Measurements from ENCODE around the gene USP11. TPM values are rescaled to one million over a fixed set of nuclear protein-coding genes. Genes with fewer than 3 reads are reported as not detected.
A peak's percentile ranks its signal among the peaks of the same experiment; 100 is the strongest.

Gene USP11
- total and polyA plus RNA-seq, 3 donors from 2014 or later: 113 to 185 (median 128) TPM

- Histone ChIP-seq H3K27ac (peak overlapping the region; percentile 19 to 59), H3K36me3 (ENCODE audit: low read depth, missing control alignments) (no peaks in the 10 kb centered on the region), H3K27me3 (no peaks in the 10 kb centered on the region), H3K4me1 (peaks cover 5% of the 10 kb centered on the region), H3K4me3 (no peak overlapping the region), H3K9me3 (no peaks in the 10 kb centered on the region)
- intact Hi-C loops (cut with DNase I; ENCODE audit: low total_unique reads): no loop called here
- no peak for DNase-seq
- WGBS, 2 donors: 77 to 83% methylated on average over 4 to 6 of the region's 7 CpGs
- TF ChIP-seq CTCF (IDR thresholded peaks at IDR 0.05) (no peak), POLR2A (IDR thresholded peaks at IDR 0.05) (no peak)
Measured at GRCh38 chrX:47266643-47267042, 33.8 kb downstream of the USP11 start.

GRCh38 chrX:47272013-47272408, 39.2 kb downstream of the USP11 start:
- Histone ChIP-seq H3K36me3 (ENCODE audit: low read depth, missing control alignments) (no peaks in the 10 kb centered on the region), H3K4me1 (peaks cover 1% of the 10 kb centered on the region), H3K27ac (no peak overlapping the region), H3K27me3 (no peaks in the 10 kb centered on the region), H3K4me3 (no peak overlapping the region), H3K9me3 (no peaks in the 10 kb centered on the region)
- no peak for DNase-seq
- intact Hi-C loops (cut with DNase I; ENCODE audit: low total_unique reads): no loop called here
- TF ChIP-seq POLR2A (IDR thresholded peaks at IDR 0.05) (no peak), CTCF (IDR thresholded peaks at IDR 0.05) (no peak)
- 40 to 57% methylated on average over 1 to 2 of the region's 2 CpGs for WGBS, 2 donors

- intact Hi-C loops (cut with DNase I; ENCODE audit: low total_unique reads): no loop called here
- H3K36me3 ChIP-seq (ENCODE audit: low read depth, missing control alignments): no peaks in the 10 kb centered on the region
- no peaks in the 10 kb centered on the region for H3K27me3 ChIP-seq
- WGBS, 2 donors: 73% methylated on average over 7 of the region's 7 CpGs; no CpG with 5 or more reads in 1 of the 2 donors
- H3K27ac ChIP-seq: no peak overlapping the region
- TF ChIP-seq POLR2A (IDR thresholded peaks at IDR 0.05): no peak
- no peak for TF ChIP-seq CTCF (IDR thresholded peaks at IDR 0.05)
- no peak for DNase-seq
- no peaks in the 10 kb centered on the region for H3K9me3 ChIP-seq
- no peak overlapping the region for H3K4me3 ChIP-seq
- no peaks in the 10 kb centered on the region for H3K4me1 ChIP-seq
Measured at GRCh38 chrX:47273011-47273730, 40.4 kb downstream of the USP11 start.

GRCh38 chrX:47278691-47279090, 45.9 kb downstream of the USP11 start:
- intact Hi-C loops (cut with DNase I; ENCODE audit: low total_unique reads): no loop called here
- H3K36me3 ChIP-seq (ENCODE audit: low read depth, missing control alignments): no peaks in the 10 kb centered on the region
- no peak for TF ChIP-seq POLR2A (IDR thresholded peaks at IDR 0.05)
- no peak for TF ChIP-seq CTCF (IDR thresholded peaks at IDR 0.05)
- WGBS, 2 donors: 84 to 93% methylated on average over 2 of the region's 2 CpGs
- no peak for DNase-seq
- H3K4me1 ChIP-seq: no peaks in the 10 kb centered on the region
- no peaks in the 10 kb centered on the region for H3K9me3 ChIP-seq
- H3K27ac ChIP-seq: no peak overlapping the region
- no peaks in the 10 kb centered on the region for H3K27me3 ChIP-seq
- H3K4me3 ChIP-seq: no peak overlapping the region

All from testis (tissue), 3 donors.